ENCODE measurements around the gene ANKS1B. TPM values are rescaled to one million over a fixed set of nuclear protein-coding genes. Genes with fewer than 3 reads are reported as not detected.

The ANKS1B gene
- total RNA-seq, 1 donor from 2014 or later = 2.3 TPM

DNA sequence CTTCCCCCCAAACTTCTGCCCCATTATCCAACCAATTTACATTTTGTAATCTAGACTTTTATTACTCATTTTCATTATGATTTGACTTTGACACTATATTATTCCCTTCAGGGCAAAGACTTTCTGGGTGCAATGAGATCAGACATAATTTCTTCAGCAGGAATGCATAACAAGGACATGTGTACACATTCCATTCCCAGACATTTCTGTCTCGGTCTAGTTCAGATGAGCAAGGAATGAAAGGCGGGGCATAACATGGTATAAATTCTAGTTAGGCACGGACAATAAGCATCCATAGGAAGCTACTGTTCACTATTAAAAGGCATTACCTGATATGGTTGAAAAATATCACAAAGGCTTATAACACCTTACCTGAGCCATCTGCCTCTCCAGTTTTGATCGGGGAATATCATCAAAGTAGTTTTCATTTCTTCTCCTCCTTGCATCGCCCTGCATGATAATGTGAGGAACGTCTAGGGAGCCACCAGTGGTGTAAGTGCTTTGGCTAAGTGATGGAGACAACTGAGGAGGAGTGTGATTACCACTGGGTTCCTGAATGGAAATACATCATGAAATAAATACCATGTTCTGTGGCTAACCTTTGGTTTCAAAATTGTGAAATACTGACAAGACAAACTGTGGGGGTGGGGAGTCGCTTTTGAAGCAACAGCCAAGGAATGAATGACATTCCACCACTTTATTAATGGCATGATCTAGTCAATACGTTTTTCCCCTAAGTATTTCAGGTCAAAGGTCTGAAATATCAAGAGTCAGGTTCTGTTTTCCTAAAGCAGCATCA, 1155.7 kb downstream of the ANKS1B start:
- TF ChIP-seq, protein P1, sequence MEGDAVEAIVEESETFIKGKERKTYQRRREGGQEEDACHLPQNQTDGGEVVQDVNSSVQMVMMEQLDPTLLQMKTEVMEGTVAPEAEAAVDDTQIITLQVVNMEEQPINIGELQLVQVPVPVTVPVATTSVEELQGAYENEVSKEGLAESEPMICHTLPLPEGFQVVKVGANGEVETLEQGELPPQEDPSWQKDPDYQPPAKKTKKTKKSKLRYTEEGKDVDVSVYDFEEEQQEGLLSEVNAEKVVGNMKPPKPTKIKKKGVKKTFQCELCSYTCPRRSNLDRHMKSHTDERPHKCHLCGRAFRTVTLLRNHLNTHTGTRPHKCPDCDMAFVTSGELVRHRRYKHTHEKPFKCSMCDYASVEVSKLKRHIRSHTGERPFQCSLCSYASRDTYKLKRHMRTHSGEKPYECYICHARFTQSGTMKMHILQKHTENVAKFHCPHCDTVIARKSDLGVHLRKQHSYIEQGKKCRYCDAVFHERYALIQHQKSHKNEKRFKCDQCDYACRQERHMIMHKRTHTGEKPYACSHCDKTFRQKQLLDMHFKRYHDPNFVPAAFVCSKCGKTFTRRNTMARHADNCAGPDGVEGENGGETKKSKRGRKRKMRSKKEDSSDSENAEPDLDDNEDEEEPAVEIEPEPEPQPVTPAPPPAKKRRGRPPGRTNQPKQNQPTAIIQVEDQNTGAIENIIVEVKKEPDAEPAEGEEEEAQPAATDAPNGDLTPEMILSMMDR (IDR thresholded peaks at IDR 0.05) = no peak
- H3K27me3 Mint-ChIP-seq (ENCODE audit: low read depth) = no peaks in the 10 kb centered on the region
- no peak overlapping the region for H3K27ac Mint-ChIP-seq (ENCODE audit: unreplicated experiment)
- no peaks in the 10 kb centered on the region for H3K9me3 Mint-ChIP-seq (ENCODE audit: low read depth)
- no peaks in the 10 kb centered on the region for H3K36me3 Mint-ChIP-seq (ENCODE audit: low read depth)
- H3K4me3 Mint-ChIP-seq (ENCODE audit: unreplicated experiment) = no peak overlapping the region
- H3K4me1 Mint-ChIP-seq (ENCODE audit: low read depth) = peaks cover 20% of the 10 kb centered on the region
- no peak for DNase-seq (ENCODE audit: low spot score)

DNA sequence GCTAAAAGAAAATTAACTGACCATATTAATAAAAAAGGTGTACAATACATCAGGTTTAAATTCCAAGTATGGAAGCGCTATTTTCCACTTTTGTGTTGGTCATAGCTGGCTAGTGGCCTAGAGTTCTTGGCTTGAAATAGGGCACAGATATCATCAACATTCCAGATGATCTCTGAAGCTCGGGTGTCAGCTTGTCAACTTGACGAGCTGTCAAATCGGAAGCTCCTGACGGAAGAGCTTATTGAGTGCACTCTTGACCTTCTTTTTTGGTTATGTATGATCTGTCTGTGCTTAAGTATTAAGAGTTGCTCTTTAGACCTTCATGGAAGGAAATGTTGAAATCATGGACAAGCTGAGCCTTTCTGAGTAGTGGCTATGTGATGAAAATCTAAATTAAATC, 1161.7 kb downstream of the ANKS1B start:
- TF ChIP-seq, protein P1 (IDR thresholded peaks at IDR 0.05) = no peak
- no peak overlapping the region for H3K27ac Mint-ChIP-seq (ENCODE audit: unreplicated experiment)
- no peak for DNase-seq (ENCODE audit: low spot score)
- H3K27me3 Mint-ChIP-seq (ENCODE audit: low read depth) = no peaks in the 10 kb centered on the region
- H3K4me1 Mint-ChIP-seq (ENCODE audit: low read depth) = peaks cover 45% of the 10 kb centered on the region
- no peak overlapping the region for H3K4me3 Mint-ChIP-seq (ENCODE audit: unreplicated experiment)
- no peaks in the 10 kb centered on the region for H3K9me3 Mint-ChIP-seq (ENCODE audit: low read depth)
- H3K36me3 Mint-ChIP-seq (ENCODE audit: low read depth) = no peaks in the 10 kb centered on the region

DNA sequence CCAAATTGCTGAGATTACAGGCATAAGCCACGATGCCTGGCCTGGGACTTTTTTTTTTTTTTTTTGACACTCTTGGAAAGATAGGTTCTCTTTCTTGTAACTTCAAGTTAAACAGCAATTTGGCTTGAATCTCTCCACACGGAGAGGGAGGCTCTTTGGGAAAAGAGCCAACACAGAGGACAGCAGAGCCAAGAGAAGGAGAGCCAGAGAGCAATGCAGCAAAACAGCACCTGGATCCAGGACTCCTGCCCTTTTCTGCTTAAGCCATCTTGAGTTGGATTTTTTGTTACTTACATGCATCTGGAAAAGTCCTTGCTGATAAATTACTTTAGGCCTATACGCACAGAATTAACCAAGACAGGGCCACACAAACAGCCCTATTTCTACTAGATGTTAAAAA, 1162.9 kb downstream of the ANKS1B start:
- Mint-ChIP-seq H3K27ac (ENCODE audit: unreplicated experiment) (no peak overlapping the region), H3K4me3 (ENCODE audit: unreplicated experiment) (no peak overlapping the region)
- TF ChIP-seq, protein P1 (IDR thresholded peaks at IDR 0.05) = no peak

DNA sequence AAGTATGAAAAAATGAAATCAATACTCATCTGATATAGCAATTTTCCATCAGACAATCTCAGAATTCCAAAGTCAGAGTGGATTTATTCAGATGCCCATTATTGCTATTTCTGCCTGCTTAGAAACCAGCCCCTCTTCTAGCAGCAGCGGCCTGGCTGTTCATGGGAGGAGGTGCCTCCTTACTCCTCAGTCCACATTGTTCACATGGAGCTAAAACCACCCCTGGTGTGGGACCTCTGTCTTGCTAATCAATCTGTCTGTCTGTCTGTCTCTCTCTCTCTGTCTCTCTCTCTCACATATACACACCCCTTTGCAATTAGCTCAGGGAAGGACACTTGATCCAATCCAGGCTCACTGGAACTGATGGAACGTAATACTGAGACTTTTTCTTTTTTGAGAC, 1163.5 kb downstream of the ANKS1B start:
- TF ChIP-seq, protein P1 (IDR thresholded peaks at IDR 0.05) = no peak
- H3K9me3 Mint-ChIP-seq (ENCODE audit: low read depth) = no peaks in the 10 kb centered on the region
- no peak overlapping the region for H3K4me3 Mint-ChIP-seq (ENCODE audit: unreplicated experiment)
- H3K27me3 Mint-ChIP-seq (ENCODE audit: low read depth) = no peaks in the 10 kb centered on the region
- no peak for DNase-seq (ENCODE audit: low spot score)
- H3K27ac Mint-ChIP-seq (ENCODE audit: unreplicated experiment) = no peak overlapping the region
- H3K4me1 Mint-ChIP-seq (ENCODE audit: low read depth) = peaks cover 44% of the 10 kb centered on the region
- no peaks in the 10 kb centered on the region for H3K36me3 Mint-ChIP-seq (ENCODE audit: low read depth)

More for the DNA sequence above, 1162.9 kb downstream of the ANKS1B start:
- H3K4me1 Mint-ChIP-seq (ENCODE audit: low read depth) = peaks cover 44% of the 10 kb centered on the region
- H3K9me3 Mint-ChIP-seq (ENCODE audit: low read depth) = no peaks in the 10 kb centered on the region
- H3K27me3 Mint-ChIP-seq (ENCODE audit: low read depth) = no peaks in the 10 kb centered on the region
- no peak for DNase-seq (ENCODE audit: low spot score)
- H3K36me3 Mint-ChIP-seq (ENCODE audit: low read depth) = no peaks in the 10 kb centered on the region

DNA sequence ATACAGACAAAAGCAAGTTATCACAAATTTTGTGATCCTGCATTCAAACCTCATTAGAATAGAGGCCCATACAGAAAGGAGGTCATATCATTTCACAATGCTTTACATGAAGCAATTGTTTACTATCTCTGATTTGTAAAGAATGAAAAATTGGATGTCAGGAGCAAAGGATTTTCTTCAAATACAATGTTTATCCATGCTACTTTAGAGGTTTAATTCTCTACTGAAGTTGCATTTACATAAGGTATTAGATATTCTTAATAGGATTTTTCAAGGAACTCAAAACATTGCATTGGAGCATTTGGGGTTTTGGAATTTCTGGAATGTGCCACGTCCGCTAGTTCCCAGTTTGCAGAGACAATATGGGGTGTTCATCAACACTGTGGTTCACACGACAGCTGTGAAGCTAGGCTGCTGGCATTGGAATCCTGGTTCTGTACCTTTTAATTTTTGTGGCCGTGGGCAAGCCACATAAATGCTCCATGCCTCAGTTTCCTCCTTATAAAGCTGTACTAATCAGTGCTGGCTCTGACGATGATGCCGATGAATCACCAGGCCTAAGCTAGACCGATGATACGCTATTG, 1164.8 kb downstream of the ANKS1B start:
- no peaks in the 10 kb centered on the region for H3K27me3 Mint-ChIP-seq (ENCODE audit: low read depth)
- H3K9me3 Mint-ChIP-seq (ENCODE audit: low read depth) = no peaks in the 10 kb centered on the region
- no peak overlapping the region for H3K4me3 Mint-ChIP-seq (ENCODE audit: unreplicated experiment)
- H3K36me3 Mint-ChIP-seq (ENCODE audit: low read depth) = no peaks in the 10 kb centered on the region
- no peak for DNase-seq (ENCODE audit: low spot score)
- no peak overlapping the region for H3K27ac Mint-ChIP-seq (ENCODE audit: unreplicated experiment)
- H3K4me1 Mint-ChIP-seq (ENCODE audit: low read depth) = peaks cover 44% of the 10 kb centered on the region
- TF ChIP-seq, protein P1 (IDR thresholded peaks at IDR 0.05) = no peak
